B cell (primary cell): ENCODE data around the gene PURB.

Experiments
- CTCF ChIP-seq: fragments of 200-600 bp; IDR thresholded peaks from one replicate; pipeline ENCODE4 v1.8.0; 2022; ENCODE audit warnings: antibody characterized with exemption, mild to moderate bottlenecking
- EZH2 ChIP-seq: IDR thresholded peaks from 2 replicates; pipeline ENCODE4 v1.6.1; 2012; ENCODE audit warnings: borderline replicate concordance, low read depth, mild to moderate bottlenecking, moderate library complexity, low read length; ENCODE audit not compliant: insufficient read depth, poor library complexity, severe bottlenecking

GRCh38 chr7:44897309-44897708 lies 12.0 kb upstream of the PURB start:
- TF ChIP-seq CTCF (no peak), EZH2 (no peak)
